HG02973 (cell line): ENCODE measurements around the gene TEAD3.

ENCODE experiments used
- ATAC-seq: cut with Tn5 transposase; IDR thresholded peaks from one replicate; pipeline ENCODE4 v1.9.1; 2021; ENCODE audit warnings: moderate library complexity; ENCODE audit not compliant: unreplicated experiment

Gene TEAD3

DNA sequence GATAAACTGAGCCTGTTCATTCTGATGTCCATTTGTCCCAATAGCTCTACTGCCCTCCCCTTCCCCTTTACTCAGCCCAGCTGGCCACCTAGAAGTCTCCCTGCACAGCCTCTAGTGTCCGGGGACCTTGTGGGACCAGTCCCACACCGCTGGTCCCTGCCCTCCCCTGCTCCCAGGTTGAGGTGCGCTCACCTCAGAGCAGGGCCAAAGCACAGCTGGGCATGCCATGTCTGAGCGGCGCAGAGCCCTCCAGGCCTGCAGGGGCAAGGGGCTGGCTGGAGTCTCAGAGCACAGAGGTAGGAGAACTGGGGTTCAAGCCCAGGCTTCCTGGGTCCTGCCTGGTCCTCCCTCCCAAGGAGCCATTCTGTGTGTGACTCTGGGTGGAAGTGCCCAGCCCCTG is 69.4 kb downstream of the TEAD3 start:
- no peak for ATAC-seq

DNA sequence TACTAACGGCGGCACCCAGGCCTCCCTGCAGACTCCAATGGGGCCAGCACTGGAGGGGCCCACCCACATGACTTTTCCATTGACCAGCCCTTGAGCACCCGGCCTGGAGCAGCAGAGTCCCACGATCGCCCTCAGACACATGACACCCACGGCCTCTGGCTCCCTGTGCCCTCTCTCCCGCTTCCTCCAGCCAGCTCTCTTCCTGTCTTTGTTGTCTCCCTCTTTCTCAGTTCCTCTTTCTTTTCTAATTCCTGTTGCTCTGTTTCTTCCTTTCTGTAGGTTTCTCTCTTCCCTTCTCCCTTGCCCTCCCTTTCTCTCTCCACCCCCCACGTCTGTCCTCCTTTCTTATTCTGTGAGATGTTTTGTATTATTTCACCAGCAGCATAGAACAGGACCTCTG is 70.8 kb downstream of the TEAD3 start:
- no peak for ATAC-seq

DNA sequence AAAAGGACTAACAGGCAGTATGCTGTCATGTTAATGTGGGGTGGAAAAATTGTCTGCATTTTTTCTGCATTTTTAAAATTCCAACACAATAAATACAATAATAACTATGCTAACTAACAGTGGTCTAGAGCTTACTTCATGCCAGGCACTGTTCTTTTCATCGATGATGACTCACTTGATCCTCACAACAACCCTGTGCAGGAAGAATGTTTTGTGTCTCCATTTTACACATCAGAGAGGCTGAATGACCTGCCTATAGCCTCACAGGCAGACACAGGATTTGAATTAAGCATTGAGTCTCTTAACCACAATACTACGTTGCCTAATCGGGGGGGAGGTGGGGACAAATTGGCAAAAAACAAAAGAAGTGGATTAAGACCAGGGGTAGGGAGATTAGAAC is 71.6 kb downstream of the TEAD3 start:
- no peak for ATAC-seq
